ENCODE data around the gene CMSS1.

GRCh38 chr3:99974989-99975388, 157.3 kb downstream of the CMSS1 start:
- TF ChIP-seq GFI1B (tag by site-specific recombination; IDR thresholded peaks at IDR 0.05) (no peak), ZNF629 (tag by site-specific recombination; IDR thresholded peaks at IDR 0.05) (no peak), ZNF274 (IDR thresholded peaks at IDR 0.05; ENCODE audit: low read length) (no peak), ZNF274 (tag by site-specific recombination; IDR thresholded peaks at IDR 0.05; ENCODE audit: borderline replicate concordance) (no peak), ZNF398 (tag by site-specific recombination; IDR thresholded peaks at IDR 0.05) (no peak), ZBTB44 (tag by site-specific recombination; IDR thresholded peaks at IDR 0.05) (no peak), PATZ1 (tag by site-specific recombination; IDR thresholded peaks at IDR 0.05) (no peak), TCF7L2 (IDR thresholded peaks at IDR 0.05; ENCODE audit: borderline replicate concordance, low read depth, low read length) (no peak), YY1 (tag by site-specific recombination; IDR thresholded peaks at IDR 0.05) (no peak), ZNF830 (tag by site-specific recombination; IDR thresholded peaks at IDR 0.05; ENCODE audit: low read depth) (no peak), ZNF654 (tag by site-specific recombination; IDR thresholded peaks at IDR 0.05; ENCODE audit: low read depth) (no peak)
- TF ChIP-seq, protein P1, sequence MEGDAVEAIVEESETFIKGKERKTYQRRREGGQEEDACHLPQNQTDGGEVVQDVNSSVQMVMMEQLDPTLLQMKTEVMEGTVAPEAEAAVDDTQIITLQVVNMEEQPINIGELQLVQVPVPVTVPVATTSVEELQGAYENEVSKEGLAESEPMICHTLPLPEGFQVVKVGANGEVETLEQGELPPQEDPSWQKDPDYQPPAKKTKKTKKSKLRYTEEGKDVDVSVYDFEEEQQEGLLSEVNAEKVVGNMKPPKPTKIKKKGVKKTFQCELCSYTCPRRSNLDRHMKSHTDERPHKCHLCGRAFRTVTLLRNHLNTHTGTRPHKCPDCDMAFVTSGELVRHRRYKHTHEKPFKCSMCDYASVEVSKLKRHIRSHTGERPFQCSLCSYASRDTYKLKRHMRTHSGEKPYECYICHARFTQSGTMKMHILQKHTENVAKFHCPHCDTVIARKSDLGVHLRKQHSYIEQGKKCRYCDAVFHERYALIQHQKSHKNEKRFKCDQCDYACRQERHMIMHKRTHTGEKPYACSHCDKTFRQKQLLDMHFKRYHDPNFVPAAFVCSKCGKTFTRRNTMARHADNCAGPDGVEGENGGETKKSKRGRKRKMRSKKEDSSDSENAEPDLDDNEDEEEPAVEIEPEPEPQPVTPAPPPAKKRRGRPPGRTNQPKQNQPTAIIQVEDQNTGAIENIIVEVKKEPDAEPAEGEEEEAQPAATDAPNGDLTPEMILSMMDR (tag by site-specific recombination; IDR thresholded peaks at IDR 0.05), result no peak
- TF ChIP-seq, protein P2, sequence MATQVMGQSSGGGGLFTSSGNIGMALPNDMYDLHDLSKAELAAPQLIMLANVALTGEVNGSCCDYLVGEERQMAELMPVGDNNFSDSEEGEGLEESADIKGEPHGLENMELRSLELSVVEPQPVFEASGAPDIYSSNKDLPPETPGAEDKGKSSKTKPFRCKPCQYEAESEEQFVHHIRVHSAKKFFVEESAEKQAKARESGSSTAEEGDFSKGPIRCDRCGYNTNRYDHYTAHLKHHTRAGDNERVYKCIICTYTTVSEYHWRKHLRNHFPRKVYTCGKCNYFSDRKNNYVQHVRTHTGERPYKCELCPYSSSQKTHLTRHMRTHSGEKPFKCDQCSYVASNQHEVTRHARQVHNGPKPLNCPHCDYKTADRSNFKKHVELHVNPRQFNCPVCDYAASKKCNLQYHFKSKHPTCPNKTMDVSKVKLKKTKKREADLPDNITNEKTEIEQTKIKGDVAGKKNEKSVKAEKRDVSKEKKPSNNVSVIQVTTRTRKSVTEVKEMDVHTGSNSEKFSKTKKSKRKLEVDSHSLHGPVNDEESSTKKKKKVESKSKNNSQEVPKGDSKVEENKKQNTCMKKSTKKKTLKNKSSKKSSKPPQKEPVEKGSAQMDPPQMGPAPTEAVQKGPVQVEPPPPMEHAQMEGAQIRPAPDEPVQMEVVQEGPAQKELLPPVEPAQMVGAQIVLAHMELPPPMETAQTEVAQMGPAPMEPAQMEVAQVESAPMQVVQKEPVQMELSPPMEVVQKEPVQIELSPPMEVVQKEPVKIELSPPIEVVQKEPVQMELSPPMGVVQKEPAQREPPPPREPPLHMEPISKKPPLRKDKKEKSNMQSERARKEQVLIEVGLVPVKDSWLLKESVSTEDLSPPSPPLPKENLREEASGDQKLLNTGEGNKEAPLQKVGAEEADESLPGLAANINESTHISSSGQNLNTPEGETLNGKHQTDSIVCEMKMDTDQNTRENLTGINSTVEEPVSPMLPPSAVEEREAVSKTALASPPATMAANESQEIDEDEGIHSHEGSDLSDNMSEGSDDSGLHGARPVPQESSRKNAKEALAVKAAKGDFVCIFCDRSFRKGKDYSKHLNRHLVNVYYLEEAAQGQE (tag by site-specific recombination; IDR thresholded peaks at IDR 0.05), result no peak
- TF ChIP-seq, protein P3, sequence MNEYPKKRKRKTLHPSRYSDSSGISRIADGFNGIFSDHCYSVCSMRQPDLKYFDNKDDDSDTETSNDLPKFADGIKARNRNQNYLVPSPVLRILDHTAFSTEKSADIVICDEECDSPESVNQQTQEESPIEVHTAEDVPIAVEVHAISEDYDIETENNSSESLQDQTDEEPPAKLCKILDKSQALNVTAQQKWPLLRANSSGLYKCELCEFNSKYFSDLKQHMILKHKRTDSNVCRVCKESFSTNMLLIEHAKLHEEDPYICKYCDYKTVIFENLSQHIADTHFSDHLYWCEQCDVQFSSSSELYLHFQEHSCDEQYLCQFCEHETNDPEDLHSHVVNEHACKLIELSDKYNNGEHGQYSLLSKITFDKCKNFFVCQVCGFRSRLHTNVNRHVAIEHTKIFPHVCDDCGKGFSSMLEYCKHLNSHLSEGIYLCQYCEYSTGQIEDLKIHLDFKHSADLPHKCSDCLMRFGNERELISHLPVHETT (tag by site-specific recombination; IDR thresholded peaks at IDR 0.05), result no peak
